B cell (primary cell): ENCODE data around the gene IWS1. TPM values are rescaled to one million over a fixed set of nuclear protein-coding genes. Genes with fewer than 3 reads are reported as not detected.
A peak's percentile ranks its signal among the peaks of the same experiment; 100 is the strongest.

Experiments used
- ATAC-seq: fragments of 200-7000 bp; cut with Tn5 transposase; one replicate; pipeline ENCODE4 v1.10.0; 2021; ENCODE audit warnings: low read depth, mild to moderate bottlenecking, moderate number of reproducible peaks, moderate library complexity
- CTCF ChIA-PET: fragments of 350-600 bp; sonication (Branson Sonifier 250); formaldehyde crosslinking; loops from one replicate; lab custom pipeline; 2021; ENCODE audit warnings: antibody characterized with exemption, inconsistent platforms; lab: Charles Lee
- POLR2A ChIA-PET: fragments of 350-600 bp; sonication (Branson Sonifier 250); formaldehyde crosslinking; loops from one replicate; lab custom pipeline; 2021; ENCODE audit warnings: antibody characterized with exemption; lab: Charles Lee
- DNase-seq: peaks from one replicate; pipeline ENCODE4 v3.0.0; 2013
- H2AFZ ChIP-seq: 2 replicates; pipeline ENCODE4 v1.6.1; 2012; ENCODE audit warnings: mild to moderate bottlenecking, low read depth, low read length; ENCODE audit not compliant: insufficient read depth, poor library complexity, severe bottlenecking
- H3K27ac ChIP-seq, 2 donors: 1 replicate in 1 of 2; 2 replicates in 1 of 2; pipeline ENCODE4 v1.5.1; 2012 to 2013; ENCODE audit warnings: low read length in 2 of 2, mild to moderate bottlenecking in 2 of 2, moderate library complexity in 1 of 2
- H3K27me3 ChIP-seq, 4 experiments: fragments of 200-600 bp in 1 of 4; sonication (generic) in 1 of 4; replicated peaks in 1 of 4; 1 replicate in 2 of 4; 2 replicates in 2 of 4; pipeline versions ENCODE4 v1.6.1 to v1.7.0; 2013 to 2016; ENCODE audit warnings: low read length in 3 of 4, mild to moderate bottlenecking in 2 of 4, mixed read lengths in 1 of 4, moderate library complexity in 1 of 4; ENCODE audit not compliant: insufficient read depth in 4 of 4, control insufficient read depth in 3 of 4; ENCODE audit errors: control extremely low read depth in 1 of 4
- H3K36me3 ChIP-seq, 2 experiments: replicated peaks in 1 of 2; 1 replicate in 1 of 2; 2 replicates in 1 of 2; pipeline versions ENCODE4 v1.6.1 to v1.7.1; 2013; ENCODE audit warnings: low read length in 1 of 2; ENCODE audit not compliant: insufficient read depth in 2 of 2, control insufficient read depth in 1 of 2; ENCODE audit errors: control extremely low read depth in 1 of 2, extremely low read depth in 1 of 2
- H3K4me1 ChIP-seq, 2 donors: fragments of 200-600 bp in 1 of 2; sonication (generic) in 1 of 2; 1 replicate in 1 of 2; 2 replicates in 1 of 2; pipeline versions ENCODE4 v1.5.1 to v1.6.1; 2013 to 2017; ENCODE audit warnings: low read length in 2 of 2; ENCODE audit not compliant: control insufficient read depth in 2 of 2, insufficient read depth in 2 of 2
- H3K4me2 ChIP-seq: replicated peaks from 2 replicates; pipeline ENCODE3; 2012; ENCODE audit warnings: mild to moderate bottlenecking, low read depth, low read length; ENCODE audit not compliant: poor library complexity, severe bottlenecking
- H3K4me3 ChIP-seq, 5 experiments: fragments of 200-600 bp in 1 of 5; sonication (generic) in 1 of 5; 1 replicate in 3 of 5; 2 replicates in 2 of 5; pipeline versions ENCODE4 v1.5.1 to v1.7.0; 2011 to 2016; ENCODE audit warnings: low read length in 4 of 5, mild to moderate bottlenecking in 4 of 5, low read depth in 2 of 5, control low read depth in 1 of 5, moderate library complexity in 1 of 5; ENCODE audit not compliant: insufficient read depth in 1 of 5; ENCODE audit errors: control extremely low read depth in 1 of 5, extremely low read depth in 1 of 5
- H3K79me2 ChIP-seq: fragments of 200-600 bp; sonication (generic); one replicate; pipeline ENCODE4 v1.6.0; 2016; ENCODE audit warnings: low read length; ENCODE audit not compliant: control insufficient read depth, insufficient read depth
- H3K9ac ChIP-seq: fragments of 200-600 bp; sonication (generic); 2 replicates; pipeline ENCODE4 v1.6.1; 2017; ENCODE audit warnings: mild to moderate bottlenecking, low read length, moderate library complexity
- H3K9me3 ChIP-seq, 3 donors: one replicate each; pipeline versions ENCODE4 v1.6.1 to v1.7.1; 2013; ENCODE audit warnings: low read length in 2 of 3; ENCODE audit not compliant: control insufficient read depth in 2 of 3, insufficient read depth in 1 of 3; ENCODE audit errors: control extremely low read depth in 1 of 3
- H4K20me1 ChIP-seq: 2 replicates; pipeline ENCODE4 v1.6.0; 2012; ENCODE audit warnings: mild to moderate bottlenecking, low read length; ENCODE audit not compliant: insufficient read depth, control insufficient read depth, poor library complexity, severe bottlenecking
- H3K27ac Mint-ChIP-seq: one replicate; pipeline ENCODE4 v1.8.0; 2021; ENCODE audit warnings: mixed read lengths
- H3K27me3 Mint-ChIP-seq: one replicate; pipeline ENCODE4 v1.8.0; 2021; ENCODE audit warnings: mixed read lengths
- H3K4me1 Mint-ChIP-seq: one replicate; pipeline ENCODE4 v1.8.0; 2021; ENCODE audit warnings: mixed read lengths
- H3K4me3 Mint-ChIP-seq: one replicate; pipeline ENCODE4 v1.8.0; 2021; ENCODE audit warnings: mixed read lengths
- H3K9me3 Mint-ChIP-seq: one replicate; pipeline ENCODE4 v1.8.0; 2022; ENCODE audit warnings: mixed read lengths; ENCODE audit not compliant: insufficient read depth
- CTCF ChIP-seq: fragments of 200-600 bp; IDR thresholded peaks from one replicate; pipeline ENCODE4 v1.8.0; 2022; ENCODE audit warnings: antibody characterized with exemption, mild to moderate bottlenecking
- EZH2 ChIP-seq: IDR thresholded peaks from 2 replicates; pipeline ENCODE4 v1.6.1; 2012; ENCODE audit warnings: borderline replicate concordance, low read depth, mild to moderate bottlenecking, moderate library complexity, low read length; ENCODE audit not compliant: insufficient read depth, poor library complexity, severe bottlenecking
- WGBS: methylation state at CpG from one replicate; pipeline ENCODE4 v1.1.5; 2013; ENCODE audit warnings: missing lambda C conversion rate; ENCODE audit not compliant: insufficient coverage; 5-methylcytosine and 5-hydroxymethylcytosine counted together
- intact Hi-C: fragments of 100-400 bp; cut with micrococcal nuclease; formaldehyde crosslinking; loops from one replicate; pipeline ENCODE4 v1.10.0; 2022
- polyA plus RNA-seq: library from polyadenylated mRNA; depleted of rRNA; stranded (reverse); fragments of >200 nt; gene quantifications from 2 replicates; pipeline ENCODE4 v1.2.3, GENCODE V29; 2012
- total RNA-seq, 2 donors: library from RNA; stranded (reverse); fragments of 120-200 nt in 1 of 2; gene quantifications; 1 replicate in 1 of 2; 2 replicates in 1 of 2; pipeline versions ENCODE4 v1.2.3 to v1.2.4, GENCODE V29; 2013 to 2022

The IWS1 gene
- total and polyA plus RNA-seq, 2 donors (not counting 1 experiment from before 2014, with no cell fraction given): 22.5 to 45.9 TPM

DNA sequence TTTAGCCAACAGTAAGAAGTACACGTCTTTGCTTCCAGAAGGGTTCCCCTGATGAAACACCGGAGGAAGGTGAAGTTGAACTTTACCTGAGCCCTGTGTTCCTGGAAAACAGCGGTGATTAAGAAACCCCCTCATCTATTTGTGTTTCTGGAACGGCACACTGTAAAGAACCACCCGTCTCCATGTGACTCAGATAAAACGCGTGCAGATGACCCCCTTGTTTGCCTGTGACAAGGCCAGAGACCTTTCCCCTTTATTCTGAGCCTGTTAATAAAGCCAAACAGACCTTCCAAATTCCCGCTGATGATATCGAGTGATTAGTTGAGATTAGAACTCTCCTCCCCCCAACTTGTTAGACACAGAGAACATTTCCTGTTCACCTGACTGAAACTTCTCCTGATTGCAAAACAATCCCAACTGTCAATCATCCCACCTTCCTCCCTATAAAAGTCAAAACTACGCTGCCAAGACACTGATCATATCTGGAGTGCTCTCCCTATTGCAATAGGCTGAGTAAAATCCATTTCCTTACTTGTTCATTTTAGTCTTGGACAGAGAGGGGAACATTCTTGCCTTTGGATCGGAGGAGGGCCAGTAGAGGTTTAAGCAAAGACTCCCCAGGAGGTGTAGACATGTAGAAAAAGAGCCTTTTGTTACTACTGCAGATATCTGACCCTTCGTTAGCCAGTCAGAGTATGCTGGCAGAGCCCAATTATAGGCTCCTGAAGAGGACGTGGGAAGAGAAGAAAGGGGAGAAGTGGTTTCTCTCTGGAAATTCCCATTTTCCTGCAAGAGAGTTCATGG, 914 bp upstream of the IWS1 start:
- Histone ChIP-seq H3K4me1 (peaks cover 17 to 21% of the 10 kb centered on the region in 2 donors), H2AFZ (peak overlapping the region; percentile 89), H3K79me2 (peaks cover 42% of the 10 kb centered on the region), H3K9me3 (peaks cover 0 to 5% (median 0%) of the 10 kb centered on the region in 3 donors), H3K27ac (peak overlapping the region; percentile 95 to 98), H3K27me3 (no peaks in the 10 kb centered on the region), H3K9ac (peak overlapping the region; percentile 91), H4K20me1 (no peaks in the 10 kb centered on the region), H3K36me3 (peaks cover 2 to 9% of the 10 kb centered on the region in 2 experiments), H3K4me2 (peak overlapping the region; percentile 82), H3K4me3 (peak overlapping the region; percentile 67 to 98 (median 91))
- ChIA-PET CTCF (interaction anchor here (0.8 to 1.9 kb wide), 5 partner anchors 64 to 359 kb away, joined by 4 to 6 read pairs (median 4); no protein-coding TSS in a partner anchor), POLR2A (interaction anchor here (0.6 to 1.3 kb wide), 3 partner anchors 50 to 221 kb away, joined by 3 read pairs; no protein-coding TSS in a partner anchor)
- peak overlapping the region; percentile 98 for H3K27ac Mint-ChIP-seq
- H3K4me3 Mint-ChIP-seq: peak overlapping the region; percentile 99
- H3K27me3 Mint-ChIP-seq: no peaks in the 10 kb centered on the region
- TF ChIP-seq CTCF (no peak), EZH2 (no peak)
- ATAC-seq (peak; percentile 4), DNase-seq (no peak)
- peaks cover 33% of the 10 kb centered on the region for H3K4me1 Mint-ChIP-seq
- WGBS: 19% methylated on average over 10 of the region's 13 CpGs
- peaks cover 3% of the 10 kb centered on the region for H3K9me3 Mint-ChIP-seq
- intact Hi-C loops: loop anchor here (2.0 to 5.0 kb wide), 3 partner anchors 52 to 120 kb away; partner anchors contain the start of genes GPR17 and PROC
